GM19240 (cell line): ENCODE data around the gene SLC25A38.
"Not testable (repeated sequence)": the region's sequence is repeated elsewhere in the genome, so short reads cannot be mapped to it uniquely, and the experiment has no call there.

Source experiments
- DNase-seq: peaks from one replicate; pipeline ENCODE4 v3.0.0; 2011; ENCODE audit warnings: low spot score; ENCODE audit not compliant: insufficient read length

Gene SLC25A38

GRCh38 chr3:39407259-39407629 is 24.1 kb downstream of the SLC25A38 start:
- DNase-seq, result no peak

- no peak for DNase-seq
Observed at GRCh38 chr3:39407773-39408492, 24.8 kb downstream of the SLC25A38 start.

- no peak for DNase-seq
Observed at GRCh38 chr3:39408493-39409372, 25.6 kb downstream of the SLC25A38 start.

GRCh38 chr3:39409514-39410136 is 26.5 kb downstream of the SLC25A38 start:
- DNase-seq, result no peak

- no peak for DNase-seq
Observed at GRCh38 chr3:39410893-39411292, 27.7 kb downstream of the SLC25A38 start.

- no peak for DNase-seq
Observed at GRCh38 chr3:39412668-39413260, 29.6 kb downstream of the SLC25A38 start.

- DNase-seq, result no peak
Observed at GRCh38 chr3:39413691-39414420, 30.7 kb downstream of the SLC25A38 start.

GRCh38 chr3:39414421-39414907 is 31.3 kb downstream of the SLC25A38 start:
- no peak for DNase-seq

GRCh38 chr3:39415302-39415701 is 32.1 kb downstream of the SLC25A38 start:
- DNase-seq, result not testable (repeated sequence)

- DNase-seq, result no peak
Observed at GRCh38 chr3:39415983-39416382, 32.8 kb downstream of the SLC25A38 start.

GRCh38 chr3:39416998-39417397 is 33.8 kb downstream of the SLC25A38 start:
- not testable (repeated sequence) for DNase-seq

- DNase-seq, result not testable (repeated sequence)
Observed at GRCh38 chr3:39418556-39419225, 35.5 kb downstream of the SLC25A38 start.

GRCh38 chr3:39419742-39420315 is 36.7 kb downstream of the SLC25A38 start:
- no peak for DNase-seq

GRCh38 chr3:39420543-39420942 is 37.4 kb downstream of the SLC25A38 start:
- no peak for DNase-seq

GRCh38 chr3:39423436-39423970 is 40.3 kb downstream of the SLC25A38 start:
- no peak for DNase-seq

- no peak for DNase-seq
Observed at GRCh38 chr3:39426312-39426711, 43.1 kb downstream of the SLC25A38 start.

GRCh38 chr3:39427506-39427905 is 44.3 kb downstream of the SLC25A38 start:
- no peak for DNase-seq

GRCh38 chr3:39428745-39429201 is 45.6 kb downstream of the SLC25A38 start:
- no peak for DNase-seq

GRCh38 chr3:39429466-39429865 is 46.3 kb downstream of the SLC25A38 start:
- no peak for DNase-seq

GRCh38 chr3:39432342-39432741 is 49.2 kb downstream of the SLC25A38 start:
- DNase-seq, result no peak
